ENCODE measurements around the gene FAIM2. TPM values are rescaled to one million over a fixed set of nuclear protein-coding genes. Genes with fewer than 3 reads are reported as not detected.

FAIM2 gene
- under 1 TPM; 0.39 to 0.67 TPM for total RNA-seq

DNA sequence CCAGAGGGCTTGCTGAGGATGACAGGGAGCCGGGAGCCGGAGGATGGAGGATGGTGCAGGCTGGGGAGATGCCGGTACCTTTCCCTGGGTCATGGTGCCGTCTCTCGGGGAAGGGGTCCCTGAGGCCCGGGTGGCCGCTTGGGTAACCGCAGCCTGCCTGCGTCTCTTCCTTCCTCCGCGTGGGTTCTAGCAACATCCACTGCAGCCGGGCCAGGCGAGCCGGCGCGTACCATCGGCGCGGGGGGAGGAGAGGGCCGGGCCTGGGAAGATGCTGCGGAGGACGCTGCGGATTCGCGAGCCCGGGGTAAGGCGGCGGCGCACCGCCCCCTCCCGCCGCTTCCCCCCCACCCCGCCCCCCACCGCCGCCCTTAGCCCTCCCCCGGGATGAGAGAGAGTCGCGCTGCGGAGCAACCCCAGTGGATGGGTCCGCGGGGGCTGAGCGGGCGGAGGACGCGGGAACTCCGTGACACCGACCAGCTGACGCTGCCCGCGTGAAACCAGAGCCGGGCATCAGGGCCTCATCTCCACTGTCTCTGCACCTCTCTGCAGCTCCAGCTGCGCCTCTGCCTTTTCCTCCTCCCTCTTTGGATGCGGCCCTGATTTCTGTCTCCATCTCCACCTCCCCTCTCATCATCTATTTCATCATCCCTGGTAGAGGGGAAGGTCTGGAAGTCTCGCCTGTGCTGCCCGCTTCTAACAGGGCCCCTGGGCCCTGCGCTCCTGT is at the start of gene FAIM2:
Gene FAIM2, minus strand, starts transcription at position 201 of the 724 bp plus-strand sequence. Its CDS starts 108 bp downstream, at position 93.
- H3K9me3 Mint-ChIP-seq, result no peaks in the 10 kb centered on the region
- peaks cover 7% of the 10 kb centered on the region for H3K4me1 Mint-ChIP-seq (ENCODE audit: low read depth)
- peaks cover 42% of the 10 kb centered on the region for H3K27me3 Mint-ChIP-seq (ENCODE audit: low read depth)
- no peak within 1 kb of the TSS for H3K27ac Mint-ChIP-seq
- H3K4me3 Mint-ChIP-seq, result peak within 1 kb of the TSS; percentile 78 to 82
- H3K36me3 Mint-ChIP-seq (ENCODE audit: insufficient read depth in 2 of 2), result no peaks in the 10 kb centered on the region
- ATAC-seq (replicated peaks in 1 of 2) (peak; percentile 77 to 81), DNase-seq (peak; percentile 58 to 61)

DNA sequence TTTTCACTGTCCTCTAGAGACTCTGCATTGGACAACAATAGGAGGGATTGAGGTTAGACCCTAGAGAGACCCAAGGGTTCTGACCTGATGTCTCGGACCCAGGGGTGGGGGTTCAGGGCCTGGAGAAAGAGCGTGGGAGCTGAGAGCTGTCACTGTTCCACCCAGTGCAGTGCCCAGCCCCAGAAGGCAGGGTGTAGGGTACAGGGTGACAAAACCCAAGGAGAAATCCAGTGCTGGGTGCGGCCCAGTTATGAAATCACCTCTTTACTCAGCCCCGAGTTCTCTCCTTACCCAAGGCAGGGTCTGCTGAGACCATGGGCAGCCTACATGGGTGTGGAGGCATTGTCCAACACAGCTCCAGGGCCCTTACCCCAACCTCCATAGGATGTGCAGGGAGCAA is 49.5 kb upstream of the FAIM2 start:
- Mint-ChIP-seq H3K9me3 (no peaks in the 10 kb centered on the region), H3K27me3 (ENCODE audit: low read depth) (peaks cover 43% of the 10 kb centered on the region), H3K27ac (no peak overlapping the region), H3K4me1 (ENCODE audit: low read depth) (no peaks in the 10 kb centered on the region), H3K4me3 (no peak overlapping the region), H3K36me3 (ENCODE audit: insufficient read depth in 2 of 2) (no peaks in the 10 kb centered on the region)
- no peak for ATAC-seq (replicated peaks in 1 of 2)
- no peak for DNase-seq

DNA sequence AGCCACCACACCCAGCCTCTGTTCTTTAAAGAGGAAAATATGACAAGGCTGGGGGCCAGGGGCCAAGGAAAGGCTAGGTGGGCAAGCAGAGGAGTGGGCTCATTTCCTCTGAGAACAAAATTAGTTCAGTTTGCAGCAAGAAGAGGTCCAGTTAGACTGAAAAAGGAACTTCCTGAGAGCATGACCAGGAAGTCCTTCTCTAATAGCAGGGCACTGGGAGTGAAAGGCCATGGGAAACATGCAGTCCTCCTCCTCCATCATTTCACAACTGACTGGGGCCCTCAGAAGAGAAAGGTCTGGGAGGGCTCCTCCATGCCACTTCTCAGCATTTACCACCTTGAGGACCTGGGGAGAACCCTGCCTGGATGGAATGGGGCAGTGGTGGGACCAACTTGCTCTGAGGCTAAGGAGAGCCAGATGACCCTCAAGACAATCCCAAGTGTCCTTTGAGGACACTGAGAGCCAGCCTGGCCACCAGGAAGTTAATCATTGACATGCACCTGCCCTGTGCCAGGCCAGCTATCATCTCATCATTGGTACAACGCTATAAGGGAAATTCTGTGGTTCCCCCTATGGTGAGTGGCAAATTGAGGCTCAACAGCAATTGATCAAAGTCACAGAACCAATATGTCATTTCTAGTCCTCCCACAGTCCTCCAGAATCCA is 48.8 kb upstream of the FAIM2 start:
- ATAC-seq (replicated peaks in 1 of 2) (no peak), DNase-seq (no peak)
- H3K4me3 Mint-ChIP-seq, result no peak overlapping the region
- H3K36me3 Mint-ChIP-seq (ENCODE audit: insufficient read depth in 2 of 2), result no peaks in the 10 kb centered on the region
- no peaks in the 10 kb centered on the region for H3K4me1 Mint-ChIP-seq (ENCODE audit: low read depth)
- no peaks in the 10 kb centered on the region for H3K9me3 Mint-ChIP-seq
- no peak overlapping the region for H3K27ac Mint-ChIP-seq
- peaks cover 36% of the 10 kb centered on the region for H3K27me3 Mint-ChIP-seq (ENCODE audit: low read depth)

DNA sequence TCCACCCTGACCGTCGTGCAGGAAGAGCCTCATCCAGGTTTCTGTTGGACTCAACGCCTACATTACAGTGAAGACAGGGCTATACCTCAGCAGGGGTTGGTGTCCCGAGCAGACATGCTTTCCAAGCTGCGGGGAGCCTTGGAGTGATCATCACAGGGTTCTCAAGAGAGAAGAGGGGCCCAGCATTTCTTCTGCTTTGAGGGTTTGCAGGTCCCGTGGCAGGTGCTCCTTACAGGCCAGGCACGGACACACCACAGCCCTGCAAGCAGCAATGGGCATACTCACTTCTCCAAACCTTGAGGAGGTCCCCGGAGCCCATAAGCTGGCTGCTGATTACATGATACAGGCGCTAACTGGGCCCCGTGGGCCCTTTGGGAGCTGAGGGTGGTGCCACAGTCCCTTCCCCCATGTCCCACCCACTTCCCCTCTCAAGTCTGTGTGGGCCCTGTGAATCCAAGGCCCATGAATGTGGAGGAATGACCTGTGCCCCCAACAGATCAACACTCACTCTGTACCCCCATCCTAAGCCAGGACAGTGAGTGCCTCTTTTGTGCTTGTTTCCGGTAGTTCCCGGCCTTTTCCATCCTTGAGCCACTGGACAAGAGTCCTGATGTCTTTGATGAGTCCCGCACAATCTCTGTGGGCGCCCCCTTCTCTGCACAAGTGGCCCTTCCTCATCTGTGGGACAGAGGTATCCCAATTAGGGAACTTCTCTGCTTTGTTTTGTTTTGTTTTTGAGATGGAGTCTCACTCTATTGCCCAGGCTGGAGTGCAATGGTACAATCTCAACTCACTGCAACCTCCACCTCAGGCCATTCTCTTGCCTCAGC is 47.9 kb upstream of the FAIM2 start:
- ATAC-seq (replicated peaks in 1 of 2) (no peak), DNase-seq (no peak)
- H3K27ac Mint-ChIP-seq, result no peak overlapping the region
- no peaks in the 10 kb centered on the region for H3K4me1 Mint-ChIP-seq (ENCODE audit: low read depth)
- no peaks in the 10 kb centered on the region for H3K36me3 Mint-ChIP-seq (ENCODE audit: insufficient read depth in 2 of 2)
- H3K4me3 Mint-ChIP-seq, result no peak overlapping the region
- no peaks in the 10 kb centered on the region for H3K9me3 Mint-ChIP-seq
- peaks cover 27% of the 10 kb centered on the region for H3K27me3 Mint-ChIP-seq (ENCODE audit: low read depth)

DNA sequence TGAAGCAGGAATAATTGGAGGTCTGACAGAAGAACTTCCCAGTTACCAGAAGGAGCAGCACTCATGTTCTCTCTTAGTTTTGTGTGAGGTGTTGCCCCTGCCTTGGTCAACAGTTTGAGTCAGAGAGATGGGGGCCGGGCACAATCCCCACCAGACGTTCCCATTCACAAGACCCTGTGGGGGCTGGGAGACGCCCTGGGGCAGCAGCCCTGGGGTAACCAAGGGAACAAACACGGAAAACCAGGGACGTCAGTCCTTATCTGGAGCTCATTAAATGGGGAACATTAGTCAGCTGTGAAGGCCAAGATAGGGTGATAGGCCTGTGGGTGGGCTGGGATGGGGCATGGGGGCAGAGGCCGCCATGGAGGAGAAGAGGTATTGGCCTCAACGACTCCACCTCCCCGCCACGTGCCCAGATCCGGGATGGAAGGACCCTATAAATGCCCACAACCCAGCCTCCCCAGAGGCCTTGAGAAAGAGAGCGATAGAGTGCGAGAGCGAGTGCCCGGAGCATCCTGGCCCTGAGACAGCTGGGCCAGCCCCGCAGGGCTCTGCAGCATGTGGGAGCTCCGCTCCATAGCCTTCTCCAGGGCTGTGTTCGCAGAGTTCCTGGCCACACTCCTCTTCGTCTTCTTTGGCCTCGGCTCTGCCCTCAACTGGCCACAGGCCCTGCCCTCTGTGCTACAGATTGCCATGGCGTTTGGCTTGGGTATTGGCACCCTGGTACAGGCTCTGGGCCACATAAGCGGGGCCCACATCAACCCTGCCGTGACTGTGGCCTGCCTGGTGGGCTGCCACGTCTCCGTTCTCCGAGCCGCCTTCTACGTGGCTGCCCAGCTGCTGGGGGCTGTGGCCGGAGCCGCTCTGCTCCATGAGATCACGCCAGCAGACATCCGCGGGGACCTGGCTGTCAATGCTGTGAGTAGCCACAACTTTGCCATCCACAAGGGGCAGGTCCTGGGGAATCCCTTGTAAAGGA is 46.9 kb upstream of the FAIM2 start, which contains the start of gene AQP2:
Gene AQP2, plus strand, starts transcription at position 465 of the 979 bp plus-strand sequence. Its CDS starts 94 bp downstream, at position 559.
- Mint-ChIP-seq H3K27me3 (ENCODE audit: low read depth) (peaks cover 19% of the 10 kb centered on the region), H3K4me1 (ENCODE audit: low read depth) (peaks cover 10% of the 10 kb centered on the region), H3K36me3 (ENCODE audit: insufficient read depth in 2 of 2) (no peaks in the 10 kb centered on the region), H3K4me3 (no peak within 1 kb of the TSS), H3K9me3 (no peaks in the 10 kb centered on the region), H3K27ac (no peak within 1 kb of the TSS)
- ATAC-seq (replicated peaks in 1 of 2), result no peak
- DNase-seq, result no peak

DNA sequence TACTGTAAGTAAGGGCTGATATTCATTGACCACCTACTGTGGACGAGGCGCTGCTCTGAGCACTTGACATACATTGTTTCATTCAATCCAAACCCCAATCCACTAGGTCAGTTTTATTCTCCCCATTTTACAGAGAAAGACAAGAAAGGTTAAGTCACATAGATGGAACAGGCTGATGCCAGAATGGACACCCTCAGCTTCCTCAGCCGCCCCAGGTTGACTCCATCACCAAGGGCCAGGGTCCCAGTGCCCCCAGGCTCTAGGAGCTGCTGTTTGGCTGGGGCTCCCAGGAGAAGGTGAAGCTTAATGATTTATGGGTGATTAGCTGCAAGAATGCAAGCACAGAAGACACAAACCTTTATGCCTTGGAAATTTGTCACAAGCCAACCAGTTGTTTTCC is 46.2 kb upstream of the FAIM2 start:
- Mint-ChIP-seq H3K27me3 (ENCODE audit: low read depth) (peaks cover 14% of the 10 kb centered on the region), H3K4me3 (no peak overlapping the region), H3K27ac (no peak overlapping the region), H3K9me3 (no peaks in the 10 kb centered on the region), H3K36me3 (ENCODE audit: insufficient read depth in 2 of 2) (no peaks in the 10 kb centered on the region), H3K4me1 (ENCODE audit: low read depth) (peaks cover 17% of the 10 kb centered on the region)
- no peak for ATAC-seq (replicated peaks in 1 of 2)
- DNase-seq, result no peak

DNA sequence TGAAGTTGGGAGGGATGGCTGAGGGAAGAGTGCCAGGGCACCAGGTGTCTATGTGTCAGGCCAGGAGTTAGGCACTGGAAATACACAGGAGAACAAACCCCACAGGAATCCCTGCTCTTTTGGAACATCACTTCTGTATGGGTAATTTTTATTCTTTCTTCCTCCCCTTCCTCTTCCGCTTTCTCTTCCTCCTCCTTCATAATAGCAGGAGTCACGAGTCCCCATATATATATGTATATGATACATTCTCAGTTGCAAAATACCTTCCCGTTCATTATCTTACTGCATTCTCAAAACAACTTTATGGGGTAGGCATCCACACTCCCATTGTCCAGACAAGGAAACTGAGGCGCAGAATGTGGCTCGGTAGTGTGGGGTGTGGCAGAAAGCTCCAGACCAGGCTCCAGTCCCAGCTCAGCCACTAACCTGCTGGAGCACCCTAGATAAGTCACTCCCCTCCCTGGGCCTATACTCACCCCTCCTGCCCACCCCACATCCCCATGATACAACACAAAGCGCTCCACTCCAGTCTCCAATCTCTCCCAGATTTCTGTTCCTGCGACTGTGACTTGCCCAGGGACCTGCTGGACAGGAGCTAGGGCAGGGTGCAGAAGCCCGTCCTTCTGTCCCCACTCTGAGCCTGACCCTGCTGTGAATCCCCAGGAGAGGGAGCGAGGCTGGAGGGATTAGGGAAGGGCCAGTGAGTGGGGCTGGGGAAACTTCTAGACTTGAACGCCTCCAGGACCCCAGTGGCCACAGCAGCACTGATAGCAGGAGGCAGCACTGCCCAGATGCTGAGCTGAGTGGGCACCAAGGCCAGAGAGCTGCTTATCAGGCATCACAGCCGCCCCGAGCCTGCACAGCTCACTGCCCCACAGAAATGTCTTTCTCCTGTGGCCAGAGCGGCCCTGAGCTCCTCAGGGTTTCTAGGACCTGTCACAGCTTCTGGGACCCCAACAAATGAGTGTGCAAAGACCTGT is 45.5 kb upstream of the FAIM2 start:
- peaks cover 7% of the 10 kb centered on the region for H3K27me3 Mint-ChIP-seq (ENCODE audit: low read depth)
- peaks cover 23% of the 10 kb centered on the region for H3K4me1 Mint-ChIP-seq (ENCODE audit: low read depth)
- no peaks in the 10 kb centered on the region for H3K36me3 Mint-ChIP-seq (ENCODE audit: insufficient read depth in 2 of 2)
- no peak overlapping the region for H3K27ac Mint-ChIP-seq
- no peak for DNase-seq
- H3K9me3 Mint-ChIP-seq, result no peaks in the 10 kb centered on the region
- no peak for ATAC-seq (replicated peaks in 1 of 2)
- no peak overlapping the region for H3K4me3 Mint-ChIP-seq

DNA sequence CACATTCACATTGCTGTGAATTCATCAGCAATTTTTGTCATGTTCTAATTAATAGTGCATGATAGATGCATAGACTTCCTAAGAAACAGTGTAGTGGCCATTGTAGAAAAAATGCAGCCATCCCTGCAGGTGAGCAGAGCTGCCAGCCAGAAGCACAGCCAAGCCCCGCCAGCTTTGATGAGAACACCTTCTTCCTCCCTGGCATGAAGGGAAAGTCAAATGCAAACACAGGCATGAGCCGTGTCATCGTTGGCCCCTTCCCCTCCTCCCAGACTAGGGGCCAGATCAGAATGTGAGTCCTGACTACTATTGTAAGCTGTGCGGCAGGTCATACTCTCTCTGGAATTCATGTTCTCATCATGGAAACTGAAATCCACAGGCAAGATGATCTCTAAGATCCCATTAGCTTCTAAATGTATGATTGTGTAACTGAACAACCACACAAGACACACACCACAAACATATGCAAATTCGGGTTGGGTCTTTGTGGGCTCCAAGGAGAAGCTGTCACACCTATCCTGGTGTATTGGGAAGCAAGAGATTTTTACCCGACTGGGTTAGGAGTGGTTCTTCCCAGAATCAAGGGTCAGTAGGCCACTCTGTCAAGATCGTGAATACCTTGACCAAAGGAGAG is 44.0 kb upstream of the FAIM2 start:
- Mint-ChIP-seq H3K4me3 (no peak overlapping the region), H3K36me3 (ENCODE audit: insufficient read depth in 2 of 2) (no peaks in the 10 kb centered on the region), H3K27ac (no peak overlapping the region), H3K9me3 (no peaks in the 10 kb centered on the region), H3K27me3 (ENCODE audit: low read depth) (no peaks in the 10 kb centered on the region), H3K4me1 (ENCODE audit: low read depth) (peaks cover 23% of the 10 kb centered on the region)
- ATAC-seq (replicated peaks in 1 of 2) (no peak), DNase-seq (no peak)

DNA sequence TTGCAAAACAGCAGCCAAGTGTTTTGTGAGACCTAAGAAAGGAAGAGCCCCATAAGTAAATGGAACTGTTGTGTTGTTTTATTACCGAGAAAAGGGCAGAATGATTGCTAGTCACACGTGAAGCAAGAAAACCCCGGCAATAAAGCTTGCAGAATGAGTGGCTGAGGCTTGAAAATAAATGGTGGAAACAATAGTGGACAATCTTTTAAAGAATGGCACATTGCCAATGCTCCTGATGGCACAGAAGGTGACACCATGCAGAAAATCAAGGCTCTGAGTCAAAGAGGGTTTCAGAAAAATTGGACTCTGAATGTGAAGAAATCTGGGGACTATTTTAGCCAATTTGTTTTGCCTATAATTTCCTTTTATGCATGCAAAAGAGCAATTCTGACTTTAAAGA is 42.8 kb upstream of the FAIM2 start:
- no peak overlapping the region for H3K27ac Mint-ChIP-seq
- H3K4me3 Mint-ChIP-seq, result peak overlapping the region in 1 of 2 donors; percentile 74
- H3K27me3 Mint-ChIP-seq (ENCODE audit: low read depth), result no peaks in the 10 kb centered on the region
- no peaks in the 10 kb centered on the region for H3K36me3 Mint-ChIP-seq (ENCODE audit: insufficient read depth in 2 of 2)
- DNase-seq, result no peak
- no peak for ATAC-seq (replicated peaks in 1 of 2)
- H3K9me3 Mint-ChIP-seq, result no peaks in the 10 kb centered on the region
- H3K4me1 Mint-ChIP-seq (ENCODE audit: low read depth), result peaks cover 23% of the 10 kb centered on the region

DNA sequence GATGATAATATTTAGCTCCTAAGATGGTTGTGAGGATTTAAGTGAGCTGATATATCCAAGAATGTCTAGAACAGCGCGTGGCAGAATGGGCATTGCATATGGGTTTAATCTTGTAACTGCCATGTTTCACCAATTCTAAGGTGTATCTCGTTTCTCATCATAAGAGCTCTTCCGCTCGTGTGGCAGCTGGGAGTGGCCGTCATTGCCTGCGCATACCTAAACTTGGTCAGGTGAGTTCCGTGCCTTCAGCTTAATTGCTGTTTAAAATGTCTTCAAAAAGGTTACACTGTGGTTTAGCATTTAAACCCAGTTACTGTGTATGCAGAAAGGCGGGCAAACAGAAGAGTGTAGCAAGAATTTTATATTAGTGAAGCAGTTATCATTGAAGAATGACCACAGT is 42.4 kb upstream of the FAIM2 start:
- Mint-ChIP-seq H3K27me3 (ENCODE audit: low read depth) (no peaks in the 10 kb centered on the region), H3K4me3 (peak overlapping the region; percentile 74 to 85), H3K27ac (peak overlapping the region; percentile 62), H3K9me3 (no peaks in the 10 kb centered on the region), H3K4me1 (ENCODE audit: low read depth) (peaks cover 23% of the 10 kb centered on the region), H3K36me3 (ENCODE audit: insufficient read depth in 2 of 2) (no peaks in the 10 kb centered on the region)
- DNase-seq (no peak), ATAC-seq (replicated peaks in 1 of 2) (no peak)

DNA sequence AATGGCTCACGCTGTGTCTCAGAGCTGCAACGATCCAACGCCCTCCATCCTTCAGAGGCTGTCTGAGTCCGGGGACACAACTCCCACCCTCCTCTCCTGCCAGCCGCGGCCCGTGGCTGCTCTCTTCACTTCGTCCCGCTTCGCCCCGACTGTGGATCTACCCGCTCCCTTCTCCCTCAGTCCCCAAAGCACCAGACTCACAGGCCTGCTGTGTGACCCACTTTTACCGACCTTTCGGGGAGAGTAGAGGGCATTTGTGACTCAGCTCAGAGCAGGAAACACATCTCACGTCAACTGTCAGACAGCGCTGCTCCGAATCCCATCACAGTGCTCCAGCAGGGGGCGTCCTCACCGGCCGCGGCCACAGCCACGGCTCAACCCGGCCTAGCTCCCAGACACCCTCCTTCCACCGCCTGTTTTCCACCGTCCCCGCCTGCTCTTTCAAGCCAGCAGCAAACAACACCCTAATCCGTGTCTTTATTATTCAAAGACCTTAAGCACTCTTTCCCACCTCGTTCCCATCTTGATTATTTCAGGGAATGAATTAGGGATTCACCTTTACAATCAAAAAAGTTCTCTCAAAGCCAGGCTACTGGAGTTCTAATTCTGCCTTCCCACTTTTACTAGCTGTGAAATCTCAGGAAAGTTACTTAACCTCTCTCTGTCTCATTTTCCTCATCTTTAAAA is 41.8 kb upstream of the FAIM2 start:
- DNase-seq, result peak; percentile 91 to 94
- Mint-ChIP-seq H3K9me3 (no peaks in the 10 kb centered on the region), H3K36me3 (ENCODE audit: insufficient read depth in 2 of 2) (no peaks in the 10 kb centered on the region), H3K4me1 (ENCODE audit: low read depth) (peaks cover 23% of the 10 kb centered on the region), H3K27me3 (ENCODE audit: low read depth) (no peaks in the 10 kb centered on the region), H3K27ac (peak overlapping the region; percentile 62), H3K4me3 (peak overlapping the region; percentile 74 to 85)
- ATAC-seq (replicated peaks in 1 of 2), result peak; percentile 98 to 99

Measured in activated T-cell treated with anti-CD3 and anti-CD28 coated beads, Interleukin-2, amount 50 U/mL, for 72 hours (primary cell).